ENCODE data around the gene PI4KA.
"Not testable (repeated sequence)": the region's sequence is repeated elsewhere in the genome, so short reads cannot be mapped to it uniquely, and the experiment has no call there.

PI4KA gene

DNA sequence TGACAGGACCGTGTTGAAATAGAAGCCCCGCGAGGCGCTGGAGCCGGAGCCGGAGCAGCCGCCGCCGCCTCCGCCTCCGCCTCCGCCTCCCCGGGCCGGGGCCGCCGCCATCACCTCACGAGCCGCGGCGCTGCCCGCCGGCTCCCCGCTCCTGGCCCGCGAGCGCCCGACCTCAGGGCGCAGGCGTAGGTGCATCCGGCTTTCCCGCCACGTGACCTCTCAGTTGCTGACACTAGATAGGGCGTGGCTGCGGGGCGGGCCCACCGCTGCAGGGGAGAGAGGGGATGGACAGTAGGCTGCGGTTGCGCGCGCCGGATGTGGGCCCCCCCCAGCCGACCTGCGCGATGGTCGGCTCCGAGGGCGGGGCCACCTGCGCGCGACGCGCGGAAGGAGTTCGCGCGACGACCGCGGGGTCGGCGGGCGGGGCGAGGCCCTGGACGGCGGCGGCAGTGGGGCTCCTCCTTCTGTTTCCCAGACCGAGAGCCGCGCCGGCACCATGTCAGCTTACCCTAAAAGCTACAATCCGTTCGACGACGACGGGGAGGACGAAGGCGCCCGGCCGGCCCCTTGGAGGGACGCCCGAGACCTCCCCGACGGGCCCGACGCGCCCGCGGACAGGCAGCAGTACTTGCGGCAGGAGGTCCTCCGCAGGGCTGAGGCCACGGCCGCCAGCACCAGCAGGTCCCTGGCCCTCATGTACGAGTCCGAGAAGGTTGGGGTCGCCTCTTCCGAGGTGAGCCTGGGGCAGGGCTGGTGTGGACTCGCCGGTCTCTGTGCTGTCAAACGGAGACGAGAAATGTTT is at the start of gene PI4KA, which contains the start of gene SNAP29:
PI4KA (minus strand) TSS at position 197 of the 802 bp plus-strand sequence; CDS start at position 111, 86 bp downstream.
SNAP29 (plus strand) TSS at position 393 of the 802 bp plus-strand sequence; CDS start at position 497, 104 bp downstream.
- peak; percentile 90 to 96 for DNase-seq

GRCh38 chr22:20906387-20906767 is 47.8 kb upstream of the PI4KA start:
- no peak for DNase-seq

DNA sequence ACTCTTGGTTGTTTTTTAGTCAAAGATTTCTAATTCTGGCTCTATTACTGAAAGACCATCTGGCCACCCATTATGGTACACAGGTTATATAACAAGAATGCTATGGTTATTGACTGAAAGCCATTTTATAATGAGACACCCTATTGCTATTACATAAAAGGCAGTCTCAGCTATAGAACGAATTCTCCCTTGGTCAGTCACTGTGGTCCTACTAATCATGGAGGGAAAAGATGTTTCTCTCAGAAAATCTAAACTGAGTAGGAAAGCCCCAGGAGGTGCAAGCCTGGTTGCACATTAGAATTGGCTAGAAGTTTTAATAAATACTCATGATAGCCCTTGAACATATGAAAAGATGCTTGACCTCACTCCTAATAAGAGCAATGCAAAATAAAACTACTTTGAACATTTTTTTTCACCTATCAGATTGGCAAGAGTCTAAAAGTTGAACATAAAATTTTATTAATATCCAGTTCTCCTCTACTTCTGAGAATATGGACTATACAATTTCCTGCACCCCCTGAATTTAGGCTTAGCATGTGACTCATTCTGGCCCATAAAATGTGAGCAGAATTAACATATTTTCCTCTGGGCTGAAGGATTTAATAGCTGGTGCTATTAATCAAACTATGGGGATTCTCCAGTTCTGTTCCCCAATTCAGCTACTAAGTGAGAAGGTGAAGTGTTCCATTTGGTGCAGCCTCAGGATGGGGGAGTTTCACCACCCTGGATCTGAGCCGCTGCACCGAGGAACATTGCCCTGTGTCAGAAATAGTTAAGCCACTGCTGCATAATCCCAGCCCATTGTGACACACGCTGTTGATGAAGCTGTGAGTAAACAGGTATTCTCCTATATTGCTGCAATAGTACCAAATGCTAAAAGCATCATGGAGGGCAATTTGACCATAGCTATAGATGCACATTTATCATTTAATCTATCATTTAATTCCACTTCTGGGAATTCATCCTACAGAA is 47.1 kb upstream of the PI4KA start:
- DNase-seq = no peak

GRCh38 chr22:20904980-20905355 is 46.4 kb upstream of the PI4KA start:
- DNase-seq = no peak

GRCh38 chr22:20904008-20904979 is 45.7 kb upstream of the PI4KA start:
- DNase-seq = no peak

DNA sequence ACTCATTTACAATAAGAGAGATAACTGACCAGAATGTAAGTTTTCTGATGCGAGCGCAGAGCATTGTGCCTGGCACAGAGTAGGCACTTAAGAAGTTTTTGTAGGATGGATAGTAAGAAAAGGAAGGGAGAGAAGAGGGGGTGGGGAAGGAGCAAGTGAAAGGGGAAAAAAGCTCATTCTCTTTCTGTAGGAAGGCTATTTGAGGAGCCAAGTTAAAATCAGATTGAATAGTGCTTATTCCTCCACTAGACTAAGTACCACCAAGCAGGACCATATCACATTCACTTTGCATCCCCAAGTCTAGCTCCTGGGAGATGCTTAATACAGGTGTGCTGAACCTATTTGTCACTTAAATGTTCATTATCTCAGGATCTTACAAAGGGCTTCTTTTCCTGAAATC is 44.5 kb upstream of the PI4KA start:
- no peak for DNase-seq

DNA sequence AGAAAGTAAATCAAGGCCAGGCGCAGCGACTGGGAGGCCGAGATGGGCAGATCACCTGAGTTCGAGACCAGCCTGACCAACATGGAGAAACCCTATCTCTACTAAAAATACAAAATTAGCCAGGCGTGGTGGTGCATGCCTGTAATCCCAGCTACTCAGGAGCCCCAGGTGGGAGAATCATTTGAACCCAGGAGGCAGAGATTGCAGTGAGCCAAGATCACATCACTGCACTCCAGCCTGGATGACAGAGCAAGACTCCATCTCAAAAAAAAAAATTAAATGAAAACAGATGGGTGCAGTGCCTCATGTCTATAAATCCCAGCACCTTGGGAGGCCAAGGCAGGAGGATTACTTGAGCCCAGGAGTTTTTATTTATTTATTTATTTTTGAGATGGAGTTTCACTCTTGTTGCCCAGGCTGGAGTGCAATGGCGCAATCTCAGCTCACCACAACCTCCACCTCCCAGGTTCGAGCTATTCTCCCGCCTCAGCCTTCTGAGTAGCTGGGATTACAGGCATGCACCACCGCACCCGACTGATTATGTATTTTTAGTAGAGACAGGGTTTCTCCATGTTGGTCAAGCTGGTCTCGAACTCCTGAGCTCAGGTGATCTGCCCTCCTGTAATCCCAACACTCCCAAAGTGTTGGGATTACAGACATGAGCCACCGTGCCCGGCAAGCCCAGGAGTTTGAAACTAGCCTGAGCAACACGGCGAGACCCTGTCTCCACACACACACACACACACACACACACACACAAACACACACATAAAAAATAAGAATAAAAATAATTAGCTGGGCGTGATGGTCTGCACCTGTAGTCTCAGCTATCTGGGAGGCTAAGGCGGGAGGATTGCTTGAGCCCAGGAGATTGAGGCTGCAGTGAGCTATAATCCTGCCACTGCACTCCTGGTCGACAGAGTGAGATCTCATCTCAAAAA is 42.8 kb upstream of the PI4KA start:
- not testable (repeated sequence) for DNase-seq

DNA sequence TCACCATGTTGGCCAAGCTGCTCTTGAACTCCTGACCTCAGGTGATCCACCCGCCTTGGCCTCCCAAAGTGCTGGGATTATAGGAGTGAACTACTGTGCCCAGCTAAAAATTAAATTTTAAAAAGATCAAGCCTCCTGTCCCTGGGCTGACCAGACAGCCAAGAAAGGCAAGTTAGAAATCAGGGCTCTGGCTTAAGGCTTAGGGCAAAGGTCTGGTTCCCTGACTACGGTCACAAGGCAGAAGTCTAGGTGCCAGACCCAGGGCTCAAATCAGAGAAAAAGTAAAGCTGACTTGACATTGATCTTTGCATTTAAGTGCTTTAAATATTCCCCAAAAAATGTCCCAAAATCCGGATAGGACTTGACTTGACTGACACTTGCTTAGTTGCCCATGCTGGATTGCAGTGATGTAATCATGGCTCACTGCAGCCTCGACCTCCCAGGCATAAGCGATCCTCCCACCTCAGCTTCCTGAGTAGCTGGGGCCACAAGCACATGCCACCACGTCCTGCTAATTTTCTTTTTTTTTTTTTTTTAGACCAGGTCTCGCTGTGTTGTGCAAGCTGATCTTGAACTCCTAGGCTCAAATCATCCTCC is 41.3 kb upstream of the PI4KA start:
- DNase-seq = no peak

DNA sequence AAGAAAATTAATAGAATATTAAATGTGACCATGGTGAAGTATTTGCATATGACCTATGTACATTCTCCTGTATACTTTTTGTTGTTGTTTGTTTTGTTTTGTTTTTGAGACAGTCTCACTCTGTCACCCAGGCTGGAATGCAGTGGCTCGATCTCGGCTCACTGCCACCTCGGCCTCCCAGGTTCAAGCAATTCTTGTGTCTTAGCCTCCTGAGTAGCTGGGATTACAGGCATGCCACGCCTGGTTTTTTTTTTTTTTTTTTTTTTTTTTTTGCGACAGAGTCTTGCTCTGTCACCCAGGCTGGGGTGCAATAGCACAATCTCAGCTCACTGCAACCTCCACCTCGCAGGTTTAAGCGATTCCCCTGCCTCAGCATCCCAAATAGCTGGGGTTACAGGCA is 39.1 kb upstream of the PI4KA start:
- not testable (repeated sequence) for DNase-seq

DNA sequence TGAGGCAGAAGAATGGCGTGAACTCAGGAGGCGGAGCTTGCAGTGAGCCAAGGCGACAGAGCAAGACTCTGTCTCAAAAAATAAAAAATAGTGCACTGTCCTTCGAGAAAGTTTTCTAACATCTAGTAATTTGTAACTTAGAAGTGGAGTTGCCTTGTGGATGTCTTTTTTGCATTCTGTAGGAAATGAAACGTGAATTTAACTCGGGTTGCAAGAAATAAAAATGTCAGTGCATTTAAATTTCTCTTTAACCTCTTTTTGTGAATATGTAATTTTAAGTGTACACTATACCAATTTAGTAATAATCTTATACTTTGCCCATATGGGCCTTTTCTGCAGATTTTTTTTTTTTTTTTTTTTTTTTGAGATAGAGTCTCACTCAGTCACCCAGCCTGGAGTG is 32.4 kb upstream of the PI4KA start:
- DNase-seq = no peak

- DNase-seq = no peak
Observed at GRCh38 chr22:20889904-20890540, 31.4 kb upstream of the PI4KA start.

DNA sequence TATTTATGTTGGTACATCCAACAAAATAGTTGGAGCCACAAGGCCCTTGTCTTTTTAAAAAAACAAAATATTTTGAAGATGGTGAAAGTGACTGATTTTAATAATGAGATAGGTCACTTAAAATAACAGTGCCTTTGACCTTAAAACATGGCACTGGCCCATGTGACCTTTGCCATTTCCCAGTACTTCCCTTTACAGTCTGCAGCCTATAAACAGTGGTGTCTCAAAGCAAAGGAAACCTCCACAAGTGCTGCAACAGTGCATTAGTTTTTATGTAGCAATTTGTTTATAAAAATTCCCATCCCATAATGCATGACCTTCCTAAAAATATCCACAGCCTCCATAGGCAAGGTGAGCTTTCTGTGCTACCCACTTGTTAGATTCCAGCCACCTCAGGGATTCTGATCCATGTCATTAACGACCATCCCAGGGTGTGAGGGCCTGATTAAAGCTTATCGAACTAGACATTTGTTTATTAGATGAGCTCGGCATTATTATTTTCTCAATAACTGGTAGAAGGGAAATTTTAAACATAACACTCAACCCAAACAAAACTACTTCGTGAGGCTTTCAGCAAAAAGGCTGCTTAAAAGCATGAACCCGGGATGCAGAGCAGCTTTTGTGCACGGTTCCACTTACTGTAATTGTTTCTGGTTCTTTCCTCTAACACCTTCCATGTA is 30.6 kb upstream of the PI4KA start:
- no peak for DNase-seq

GRCh38 chr22:20887375-20887774 is 28.8 kb upstream of the PI4KA start:
- no peak for DNase-seq

DNA sequence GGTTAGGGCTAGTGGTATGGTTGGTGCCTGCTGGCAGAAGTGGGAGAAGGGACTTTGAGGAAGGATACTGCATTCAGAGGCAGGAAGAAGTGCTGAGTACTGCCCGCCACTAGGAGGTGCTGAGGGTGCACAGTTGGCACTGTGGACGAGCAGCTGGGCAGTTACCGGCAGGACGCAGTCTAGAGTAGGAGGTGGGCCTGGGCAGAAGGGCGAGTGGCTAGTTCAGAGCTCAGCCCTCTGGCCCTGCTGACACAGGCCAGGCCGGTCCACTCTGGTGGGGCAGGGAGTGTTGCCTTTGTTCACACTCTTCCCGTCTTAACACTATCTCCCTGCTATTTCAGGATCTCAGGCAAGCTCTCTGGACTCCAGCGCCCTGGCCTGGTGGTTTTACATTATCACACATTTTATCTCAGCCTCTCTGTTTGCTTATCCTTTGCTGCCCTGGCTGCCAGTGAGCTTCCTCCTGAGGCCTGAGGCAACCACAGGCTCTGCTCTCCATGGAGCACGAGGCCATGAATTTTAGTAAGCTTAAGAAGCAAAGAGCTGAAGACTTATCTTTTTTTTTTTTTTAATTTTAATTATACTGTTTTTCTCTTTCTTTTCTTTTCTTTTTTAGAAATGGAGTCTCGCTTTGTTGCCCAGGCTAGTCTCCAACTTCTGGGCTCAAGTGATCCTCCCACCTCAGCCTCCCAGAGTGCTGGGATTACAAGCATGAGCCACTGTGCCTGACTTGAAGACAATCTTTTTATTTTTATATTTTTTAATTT is 27.1 kb upstream of the PI4KA start:
- peak; percentile 31 to 79 for DNase-seq

DNA sequence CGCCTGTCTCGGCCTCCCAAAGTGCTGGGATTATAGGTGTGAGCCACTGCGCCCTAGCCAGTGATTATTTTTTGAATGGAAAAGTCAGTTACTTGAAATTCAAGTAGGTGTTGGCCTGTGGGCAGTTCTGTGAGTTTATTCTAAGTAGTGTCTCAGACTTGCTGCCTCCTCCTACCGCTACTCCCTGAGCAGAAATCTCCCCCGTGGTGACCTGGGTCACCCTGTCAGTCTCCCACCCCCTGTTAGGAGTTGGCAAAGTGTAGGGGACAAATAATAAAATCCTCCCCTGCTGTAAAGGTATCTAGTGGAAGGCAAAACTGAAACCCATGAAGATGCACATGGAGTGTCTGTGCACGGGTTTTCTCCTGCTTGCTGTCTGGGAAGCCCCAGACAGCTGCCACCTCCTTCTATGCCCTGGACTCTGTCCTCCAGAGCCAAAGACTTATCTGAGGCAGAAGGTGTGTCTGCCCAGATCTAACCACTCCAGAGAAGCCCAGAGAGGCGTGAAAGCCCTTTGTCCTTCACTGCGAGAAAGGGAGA is 26.5 kb upstream of the PI4KA start:
- no peak for DNase-seq

GRCh38 chr22:20884454-20884853 is 25.8 kb upstream of the PI4KA start:
- no peak for DNase-seq

DNA sequence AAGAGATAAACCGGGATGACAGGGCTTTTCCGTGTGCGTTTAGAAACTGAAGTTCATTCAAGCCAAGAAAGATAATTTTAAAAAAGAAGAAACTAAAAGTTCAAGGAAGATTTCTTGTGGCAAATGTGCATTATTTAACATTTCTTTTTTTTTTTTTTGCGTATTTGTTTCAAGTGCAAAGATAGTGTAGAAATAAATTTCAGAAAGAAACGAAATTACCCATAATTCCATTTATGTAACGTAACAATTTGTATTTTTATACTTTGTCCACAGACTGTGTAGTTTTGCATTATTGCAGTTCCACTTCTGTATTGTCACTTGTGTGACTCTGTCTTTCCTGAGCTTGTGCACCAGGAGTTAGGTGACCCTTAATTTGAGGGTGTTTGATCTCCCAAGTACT is 24.2 kb upstream of the PI4KA start:
- no peak for DNase-seq
